Activated gamma-delta T cell (primary cell): ENCODE results near the gene CBX8.

ENCODE experiments used
- DNase-seq: peaks from one replicate; lab custom pipeline; 2025; lab: John Stamatoyannopoulos, UW

The CBX8 gene

GRCh38 chr17:79792984-79793923, 3.6 kb downstream of the CBX8 start:
- no peak for DNase-seq

- no peak for DNase-seq
These were observed 4.5 kb downstream of the CBX8 start for GRCh38 chr17:79792341-79792871.

- DNase-seq = no peak
These were observed 5.1 kb downstream of the CBX8 start for GRCh38 chr17:79791735-79792161.

- no peak for DNase-seq
These were observed 5.8 kb downstream of the CBX8 start for GRCh38 chr17:79790805-79791734.

- DNase-seq = no peak
These were observed 6.7 kb downstream of the CBX8 start for GRCh38 chr17:79789943-79790804.

GRCh38 chr17:79788989-79789942, 7.6 kb downstream of the CBX8 start:
- DNase-seq = no peak

GRCh38 chr17:79788455-79788854, 8.4 kb downstream of the CBX8 start:
- DNase-seq = no peak

GRCh38 chr17:79786930-79787643, 9.8 kb downstream of the CBX8 start:
- DNase-seq = no peak

GRCh38 chr17:79785900-79786810, 10.7 kb downstream of the CBX8 start:
- no peak for DNase-seq

- no peak for DNase-seq
These were observed 11.6 kb downstream of the CBX8 start for GRCh38 chr17:79785017-79785899.

- DNase-seq = no peak
These were observed 12.4 kb downstream of the CBX8 start for GRCh38 chr17:79784353-79785016.

- DNase-seq = no peak
These were observed 13.0 kb downstream of the CBX8 start for GRCh38 chr17:79783891-79784290.

GRCh38 chr17:79781736-79782575, 14.9 kb downstream of the CBX8 start:
- no peak for DNase-seq

GRCh38 chr17:79781012-79781650, 15.7 kb downstream of the CBX8 start:
- no peak for DNase-seq

GRCh38 chr17:79779661-79780365, 17.1 kb downstream of the CBX8 start:
- DNase-seq = no peak
